D721Med (cell line): ENCODE data around the gene CLP1.

Experiments used
- DNase-seq: peaks from one replicate; pipeline ENCODE4 v3.0.0; 2011; ENCODE audit warnings: low spot score; ENCODE audit not compliant: insufficient read length
- FAIRE-seq: peaks from 2 replicates; lab custom pipeline; 2011; peaks lifted over from hg19 to GRCh38; lab: Jason Lieb, UNC
- TF ChIP-seq, protein P1 (sequence below): IDR thresholded peaks from 2 replicates; pipeline ENCODE4 v1.5.1; 2012; ENCODE audit warnings: mild to moderate bottlenecking, control low read depth; ENCODE audit not compliant: insufficient read depth; ENCODE audit errors: missing control alignments

CLP1 gene

DNA sequence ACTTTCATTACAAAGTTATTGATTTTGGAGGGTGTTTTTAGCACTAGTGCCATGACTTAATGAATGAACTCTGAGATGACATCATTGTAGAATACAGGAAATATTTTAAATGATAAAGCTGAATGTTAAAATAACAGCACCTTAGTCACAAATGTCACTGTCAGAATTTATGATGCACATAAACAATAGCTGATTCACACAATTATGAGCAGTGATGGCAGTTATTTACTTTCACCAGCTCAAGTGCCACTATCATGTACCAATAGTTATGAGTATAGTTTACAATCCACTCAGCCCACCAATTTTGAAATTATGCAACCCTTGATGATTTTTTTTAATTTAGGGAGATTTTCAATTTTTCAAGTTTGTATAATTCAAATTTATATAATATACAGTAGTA, 37.1 kb upstream of the CLP1 start:
- DNase-seq (no peak), FAIRE-seq (no peak)
- TF ChIP-seq, protein P1, sequence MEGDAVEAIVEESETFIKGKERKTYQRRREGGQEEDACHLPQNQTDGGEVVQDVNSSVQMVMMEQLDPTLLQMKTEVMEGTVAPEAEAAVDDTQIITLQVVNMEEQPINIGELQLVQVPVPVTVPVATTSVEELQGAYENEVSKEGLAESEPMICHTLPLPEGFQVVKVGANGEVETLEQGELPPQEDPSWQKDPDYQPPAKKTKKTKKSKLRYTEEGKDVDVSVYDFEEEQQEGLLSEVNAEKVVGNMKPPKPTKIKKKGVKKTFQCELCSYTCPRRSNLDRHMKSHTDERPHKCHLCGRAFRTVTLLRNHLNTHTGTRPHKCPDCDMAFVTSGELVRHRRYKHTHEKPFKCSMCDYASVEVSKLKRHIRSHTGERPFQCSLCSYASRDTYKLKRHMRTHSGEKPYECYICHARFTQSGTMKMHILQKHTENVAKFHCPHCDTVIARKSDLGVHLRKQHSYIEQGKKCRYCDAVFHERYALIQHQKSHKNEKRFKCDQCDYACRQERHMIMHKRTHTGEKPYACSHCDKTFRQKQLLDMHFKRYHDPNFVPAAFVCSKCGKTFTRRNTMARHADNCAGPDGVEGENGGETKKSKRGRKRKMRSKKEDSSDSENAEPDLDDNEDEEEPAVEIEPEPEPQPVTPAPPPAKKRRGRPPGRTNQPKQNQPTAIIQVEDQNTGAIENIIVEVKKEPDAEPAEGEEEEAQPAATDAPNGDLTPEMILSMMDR = no peak

DNA sequence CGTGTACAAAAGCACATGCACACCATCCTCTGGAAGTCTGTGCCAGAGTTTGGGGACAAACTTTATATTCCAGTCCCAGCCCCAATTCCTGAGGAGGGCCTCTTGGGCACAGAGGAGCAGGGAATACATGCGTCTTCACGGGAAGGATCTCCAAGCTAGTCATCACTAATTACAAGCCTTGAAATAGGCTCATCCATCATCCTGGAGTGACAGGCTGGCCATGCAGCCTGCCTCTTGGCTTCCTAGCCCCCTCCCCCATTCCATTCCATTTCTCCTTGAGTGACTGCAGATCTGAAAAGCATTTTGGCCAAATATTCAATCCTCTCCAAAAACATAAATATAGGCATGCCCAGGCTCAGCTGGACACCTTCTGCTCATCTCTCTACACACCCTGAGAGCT, 35.3 kb upstream of the CLP1 start:
- no peak for DNase-seq
- TF ChIP-seq, protein P1 = no peak
- FAIRE-seq = no peak

DNA sequence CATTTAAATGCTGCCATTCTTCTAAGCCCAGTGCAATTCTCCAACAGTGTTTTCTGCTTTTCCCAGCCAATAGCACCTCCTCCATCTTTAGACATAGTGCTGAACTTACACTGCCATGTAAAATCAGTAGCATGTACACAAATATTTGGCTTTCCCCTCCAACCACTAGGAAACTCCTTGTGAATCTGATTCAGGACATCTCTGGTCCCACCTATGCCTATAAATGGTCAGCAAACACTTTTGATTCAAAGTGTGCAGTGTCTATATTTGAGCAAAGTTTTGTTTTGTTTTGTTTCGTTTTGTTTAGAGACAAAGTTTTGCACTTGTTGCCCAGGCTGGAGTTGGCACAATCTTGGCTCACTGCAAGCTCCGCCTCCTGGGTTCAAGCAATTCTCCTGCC, 32.7 kb upstream of the CLP1 start:
- TF ChIP-seq, protein P1 = no peak
- FAIRE-seq (no peak), DNase-seq (no peak)

DNA sequence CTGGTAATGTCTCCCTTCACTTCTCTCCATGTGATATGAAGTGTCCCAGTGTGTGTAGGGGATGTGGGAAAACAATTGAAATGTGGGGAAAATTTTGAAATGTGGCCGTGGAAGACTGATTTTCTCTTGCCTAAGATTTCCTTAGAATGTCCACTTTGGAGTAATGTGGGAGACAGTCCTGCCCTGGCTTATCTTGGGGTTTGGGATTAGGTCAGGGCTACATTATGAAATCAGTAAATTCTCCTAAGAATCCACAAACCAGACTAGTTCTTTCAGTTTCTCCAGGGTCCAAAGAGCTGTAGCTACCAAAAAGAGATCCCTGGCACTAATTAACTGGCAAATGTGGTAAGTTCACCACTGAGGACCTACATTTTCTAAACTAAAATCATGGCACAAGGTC, 30.7 kb upstream of the CLP1 start:
- FAIRE-seq = no peak
- DNase-seq = no peak
- TF ChIP-seq, protein P1 = no peak

DNA sequence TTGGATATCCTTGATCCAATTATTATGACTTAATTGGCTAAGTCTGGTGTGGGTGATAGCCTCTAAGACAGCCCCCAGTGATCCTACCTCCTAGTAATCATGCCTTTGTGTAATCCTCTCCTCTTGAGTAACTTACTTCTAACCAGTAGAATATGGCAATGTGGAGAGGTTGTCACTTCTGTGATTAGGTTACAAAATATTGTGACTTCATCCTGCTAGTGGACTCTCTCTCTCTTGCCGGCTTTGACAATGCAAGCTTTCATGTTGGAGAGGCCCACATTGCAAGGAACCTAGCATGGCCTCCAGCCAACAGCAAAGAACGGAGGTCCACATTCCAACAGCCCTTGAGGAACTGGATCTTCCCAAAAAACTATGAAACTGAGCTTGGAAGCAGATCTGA, 27.4 kb upstream of the CLP1 start:
- FAIRE-seq = no peak
- TF ChIP-seq, protein P1 = no peak
- no peak for DNase-seq

DNA sequence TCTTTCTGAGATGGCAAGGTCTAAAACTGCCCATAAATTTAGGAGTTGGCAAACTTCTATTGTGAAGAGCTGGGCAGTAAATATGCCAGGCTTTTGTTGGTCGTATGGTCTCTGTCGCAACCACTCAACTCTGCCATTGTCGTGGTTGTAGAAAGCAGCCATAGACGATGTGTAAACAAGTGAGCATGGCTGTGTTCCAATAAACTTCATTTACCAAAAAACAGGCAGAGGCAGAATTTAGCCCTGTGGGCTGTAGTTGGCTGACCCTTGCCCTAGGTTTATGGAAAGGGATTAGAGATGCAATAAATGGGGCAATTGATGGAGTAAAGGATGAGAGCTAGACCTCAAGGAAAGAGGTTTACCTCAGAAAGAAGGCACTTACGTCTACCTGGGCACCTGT, 25.4 kb upstream of the CLP1 start:
- FAIRE-seq (no peak), DNase-seq (no peak)
- TF ChIP-seq, protein P1 = no peak

DNA sequence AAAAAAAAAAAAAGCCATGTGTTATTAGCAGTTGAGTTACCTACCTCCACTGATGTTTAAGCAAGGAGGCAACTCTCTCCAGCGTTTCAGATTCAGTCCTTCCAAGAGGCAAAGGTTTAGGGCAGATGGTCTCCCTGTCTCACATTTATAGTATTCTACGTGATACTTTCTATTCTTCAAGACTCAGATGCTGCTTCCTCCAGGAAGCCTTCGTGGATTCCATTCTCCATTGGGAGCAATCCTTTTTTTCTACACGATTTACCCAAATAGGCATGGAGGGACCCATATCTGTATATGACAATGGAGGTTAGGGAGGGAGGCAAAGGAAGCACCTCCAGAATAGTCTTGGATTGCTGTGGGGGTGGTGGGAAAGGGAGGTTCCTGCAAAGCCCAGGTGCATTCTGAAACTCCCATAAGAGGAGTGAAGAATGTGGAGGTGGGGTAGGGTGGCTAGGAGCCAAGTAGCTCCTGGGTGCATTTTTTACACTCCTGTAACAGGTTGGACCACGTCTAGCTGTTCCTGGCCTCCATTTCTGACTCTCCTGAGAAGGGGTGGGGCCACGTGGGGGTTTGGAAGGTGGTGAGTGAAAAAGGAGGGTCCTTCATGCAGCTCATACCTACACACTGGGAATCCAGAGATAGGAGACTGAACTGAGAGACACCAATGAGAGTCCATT, 24.0 kb upstream of the CLP1 start:
- FAIRE-seq = no peak
- TF ChIP-seq, protein P1 = no peak
- no peak for DNase-seq
